NCI-H2196 treated with DMSO at 0.1 percent for 48 hours (cell line): Measurements from ENCODE around the gene BEND2.
A peak's percentile ranks its signal among the peaks of the same experiment; 100 is the strongest.

Experiments
- DNase-seq: peaks from one replicate; lab custom pipeline; 2025; ENCODE audit not compliant: unreplicated experiment; lab: John Stamatoyannopoulos, UW

Gene BEND2

DNA sequence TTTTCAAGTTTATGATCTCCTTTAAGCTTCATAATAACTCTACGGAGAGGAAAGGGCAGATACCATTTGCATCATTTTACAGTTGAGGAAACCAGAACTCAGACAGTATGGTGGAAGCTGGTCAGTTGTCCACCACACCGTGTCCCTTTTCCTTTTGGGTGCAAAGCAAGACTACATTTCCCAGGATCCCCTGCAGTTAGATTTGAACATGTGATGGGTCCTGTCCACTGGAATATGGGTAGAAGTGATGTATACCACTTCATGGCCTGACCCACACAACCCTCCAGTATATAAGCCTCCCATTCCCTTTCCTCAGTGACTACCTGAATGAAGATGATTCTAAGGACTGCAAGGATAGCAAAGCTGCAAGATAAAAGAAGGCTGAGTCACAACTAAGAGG lies 74.7 kb downstream of the BEND2 start:
- DNase-seq = no peak

DNA sequence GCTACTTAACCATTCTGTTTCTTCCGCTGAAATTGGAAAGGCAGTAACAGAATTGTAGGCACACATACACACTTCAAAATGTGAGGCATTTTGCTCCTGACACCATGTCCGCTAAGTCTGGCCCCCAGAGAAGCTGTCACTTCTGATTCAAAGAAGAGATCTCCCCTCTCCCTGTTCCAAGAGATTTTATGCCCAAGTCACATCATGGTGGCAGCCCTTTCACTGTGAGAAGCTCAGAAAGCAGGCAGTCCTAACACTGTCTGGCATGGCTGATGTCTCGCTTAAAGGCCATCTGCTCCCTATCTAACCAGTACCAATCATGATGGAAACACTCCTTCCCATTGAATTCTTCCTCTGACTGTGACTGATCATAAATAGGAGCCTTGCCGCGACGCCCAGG lies 83.9 kb downstream of the BEND2 start:
- no peak for DNase-seq

DNA sequence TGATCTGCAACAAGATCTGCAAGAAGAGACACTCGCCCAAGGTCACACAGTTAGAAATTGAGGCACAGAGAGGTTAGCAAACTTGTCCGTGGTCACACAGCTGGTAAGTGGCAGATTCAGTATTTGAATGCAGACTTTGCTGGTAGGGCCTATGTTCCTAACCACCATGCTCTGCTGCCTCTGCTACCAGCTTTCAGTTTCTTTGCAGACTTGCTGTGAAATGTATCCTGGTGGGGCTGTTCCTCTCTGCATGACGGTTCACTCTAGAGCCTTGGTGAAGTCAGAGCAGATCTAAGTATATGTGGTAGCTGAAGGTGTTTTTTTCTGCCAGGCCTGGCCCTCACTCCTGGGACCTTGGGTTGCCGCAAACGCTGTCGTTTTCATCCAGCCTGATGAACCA lies 87.1 kb downstream of the BEND2 start:
- no peak for DNase-seq

DNA sequence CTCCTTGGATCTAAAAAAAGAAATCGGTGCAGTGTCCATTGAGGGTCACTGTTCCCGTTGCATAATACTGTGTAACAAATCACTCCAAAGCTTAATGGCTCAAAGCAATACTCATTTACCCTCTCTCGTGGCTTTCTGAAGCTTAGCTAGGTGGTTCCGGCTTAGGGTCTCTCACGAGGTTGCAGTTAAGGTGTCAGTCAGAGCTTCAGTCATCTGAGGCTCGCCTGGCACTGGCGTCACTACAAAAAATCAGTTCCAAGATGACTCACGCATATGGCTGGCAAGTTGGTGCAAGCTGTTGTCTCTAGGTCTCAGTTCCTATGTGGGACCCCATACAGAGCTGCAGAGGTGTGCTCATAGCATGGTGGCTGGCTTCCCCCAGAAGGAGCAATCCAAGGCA lies 91.0 kb downstream of the BEND2 start:
- no peak for DNase-seq

DNA sequence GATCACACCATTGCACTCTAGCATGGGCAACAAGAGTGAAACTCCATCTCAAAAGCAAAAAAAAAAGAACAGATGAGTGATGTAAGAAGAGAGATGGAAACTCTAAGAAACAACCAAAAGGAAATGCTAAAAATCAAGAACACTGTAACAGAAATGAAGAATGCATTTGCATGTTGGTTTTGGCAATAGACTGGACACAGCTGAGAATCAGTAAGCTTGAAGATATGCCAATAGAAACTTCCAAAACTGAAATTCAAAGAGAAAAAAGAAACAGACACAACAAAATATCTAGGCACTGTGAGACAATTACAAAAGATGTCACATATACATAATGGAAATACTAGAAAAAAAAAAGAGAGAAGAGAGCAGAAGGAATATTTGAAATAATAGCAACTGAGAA lies 93.7 kb downstream of the BEND2 start:
- no peak for DNase-seq

DNA sequence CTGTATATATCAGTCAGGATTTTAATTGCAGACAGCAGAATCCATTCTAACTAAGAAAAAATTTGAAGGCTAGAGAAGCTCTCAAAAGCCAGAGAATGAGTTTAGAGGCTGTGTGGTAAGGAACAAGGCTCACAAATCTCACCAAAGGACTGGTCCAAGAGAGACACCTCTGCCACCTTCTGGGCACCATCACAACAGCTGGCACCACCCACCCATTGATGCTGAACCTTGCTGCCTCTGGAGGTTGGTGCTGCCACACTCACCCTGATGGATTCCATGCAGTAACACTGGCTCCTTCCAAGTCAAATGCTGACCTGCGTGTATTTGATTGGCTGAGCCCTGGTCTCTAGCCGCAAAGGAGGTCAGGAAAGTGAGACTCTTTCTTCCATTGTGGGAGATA lies 100.8 kb downstream of the BEND2 start:
- DNase-seq = peak; percentile 7
